Right cardiac atrium (tissue), 5 donors: ENCODE measurements around the gene NUP205. TPM values are rescaled to one million over a fixed set of nuclear protein-coding genes. Genes with fewer than 3 reads are reported as not detected.

Experiments
- ATAC-seq, 2 donors: fragments of 200-7000 bp; cut with Tn5 transposase; one replicate each; pipeline versions ENCODE4 v1.8.0 to v1.9.1; 2020; ENCODE audit warnings: moderate library complexity in 2 of 2, mild to moderate bottlenecking in 1 of 2
- DNase-seq, 3 donors: peaks; one replicate each; pipeline ENCODE4 v3.0.0-alpha.2; 2020
- H3K27ac ChIP-seq: one replicate; pipeline ENCODE4 v1.5.1; 2013; ENCODE audit warnings: mild to moderate bottlenecking, low read length, control low read depth, moderate library complexity
- H3K27me3 ChIP-seq: one replicate; pipeline ENCODE4 v1.6.1; 2013; ENCODE audit not compliant: control insufficient read depth, insufficient read depth
- H3K4me1 ChIP-seq: one replicate; pipeline ENCODE4 v1.6.1; 2013; ENCODE audit warnings: low read length; ENCODE audit not compliant: control insufficient read depth, insufficient read depth
- H3K4me3 ChIP-seq: one replicate; pipeline ENCODE4 v1.5.1; 2013; ENCODE audit warnings: low read length, control low read depth
- H3K9me3 ChIP-seq: one replicate; pipeline ENCODE4 v1.6.1; 2013; ENCODE audit warnings: low read length; ENCODE audit not compliant: control insufficient read depth
- WGBS: extraction: QIAGEN DNeasy Blood & Tissue Kit; methylation state at CpG from one replicate; pipeline ENCODE4 v1.1.7; 2013; 5-methylcytosine and 5-hydroxymethylcytosine counted together
- intact Hi-C, 4 donors: fragments of 100-400 bp; cut with DNase I; formaldehyde crosslinking; loops; one replicate each; pipeline versions ENCODE4 v1.11.0 to v1.14.0; 2022 to 2023
- polyA plus RNA-seq: library from polyadenylated mRNA; stranded (reverse); fragments of 200-250 nt; gene quantifications from one replicate; pipeline ENCODE4 v1.2.3, GENCODE V29; 2013
- total RNA-seq, 4 donors: library from RNA; stranded (reverse); fragmentation: NEBNext Ultra II Directional; extraction: Animal tissue kit (Norgen Biotek cat#: 25700); gene quantifications; one replicate each; pipeline ENCODE4 v1.2.1, GENCODE V29; 2021
- donor health status: healthy with polysubstance abuse.
- donor health status: DM: no; HTN: yes; CAD: no.
- donor health status: DM: no; HTN: no; CAD: no.
- donor health status: DM: no; HTN: yes; CAD: no; lungs with severe emphysema.
- donor health status: DM: yes; HTN: yes; CAD: no.

Gene NUP205
- total and polyA plus RNA-seq, 5 donors: 12.2 to 22.1 (median 17.9) TPM

DNA sequence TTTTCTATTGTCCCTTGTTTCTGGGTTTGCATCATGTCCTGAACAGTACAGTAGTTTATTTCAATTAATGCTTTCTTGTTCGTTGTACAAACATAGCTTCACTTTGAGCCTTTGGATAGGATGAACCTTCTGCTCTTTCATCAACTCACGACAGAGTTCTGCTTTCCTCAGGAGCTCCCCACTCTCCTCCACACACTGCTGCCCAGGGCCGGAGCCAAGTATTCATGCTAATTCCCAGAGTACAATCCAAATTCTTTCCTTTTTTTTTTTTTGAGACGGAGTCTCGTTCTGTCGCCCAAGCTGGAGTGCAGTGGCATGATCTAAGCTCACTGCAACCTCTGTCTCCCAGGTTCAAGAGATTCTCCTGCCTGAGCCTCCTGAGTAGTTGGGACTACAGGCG is 7.5 kb upstream of the NUP205 start:
- Histone ChIP-seq H3K4me3 (no peak overlapping the region), H3K9me3 (no peaks in the 10 kb centered on the region), H3K27me3 (no peaks in the 10 kb centered on the region), H3K27ac (no peak overlapping the region), H3K4me1 (no peaks in the 10 kb centered on the region)
- ATAC-seq (no peak), DNase-seq (no peak)
- intact Hi-C loops: no loop called here
- 65% methylated on average over 7 of the region's 7 CpGs for WGBS

DNA sequence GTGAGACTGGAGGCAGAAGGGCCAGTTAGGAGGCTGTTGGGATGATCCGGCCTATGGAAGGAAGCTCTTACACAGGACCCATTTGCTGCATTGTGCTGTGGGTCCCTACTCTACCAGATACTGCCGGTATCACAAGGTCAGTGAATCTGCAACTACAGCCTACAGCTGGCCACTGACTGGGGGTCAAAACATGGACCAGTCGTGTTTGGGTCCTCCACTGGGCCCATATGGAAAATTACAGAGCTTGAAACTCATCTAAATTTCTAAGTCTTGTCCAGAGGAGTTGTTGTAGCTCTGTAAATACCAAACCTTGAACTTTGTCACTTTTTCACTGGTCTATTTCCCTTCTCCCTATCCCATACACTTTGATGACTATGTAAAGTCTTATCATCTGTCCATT is 5.6 kb upstream of the NUP205 start:
- no peak overlapping the region for H3K27ac ChIP-seq
- no peaks in the 10 kb centered on the region for H3K27me3 ChIP-seq
- H3K4me1 ChIP-seq: no peaks in the 10 kb centered on the region
- intact Hi-C loops: no loop called here
- no peak overlapping the region for H3K4me3 ChIP-seq
- no peak for DNase-seq
- ATAC-seq: no peak
- H3K9me3 ChIP-seq: no peaks in the 10 kb centered on the region
- WGBS: 50% methylated on average over 3 of the region's 3 CpGs

GRCh38 chr7:135553346-135553745 is 4.4 kb upstream of the NUP205 start:
- no peaks in the 10 kb centered on the region for H3K9me3 ChIP-seq
- H3K4me1 ChIP-seq: no peaks in the 10 kb centered on the region
- WGBS: 80% methylated on average over 3 of the region's 3 CpGs
- H3K27ac ChIP-seq: no peak overlapping the region
- no peak overlapping the region for H3K4me3 ChIP-seq
- ATAC-seq (no peak), DNase-seq (no peak)
- intact Hi-C loops: no loop called here
- no peaks in the 10 kb centered on the region for H3K27me3 ChIP-seq

DNA sequence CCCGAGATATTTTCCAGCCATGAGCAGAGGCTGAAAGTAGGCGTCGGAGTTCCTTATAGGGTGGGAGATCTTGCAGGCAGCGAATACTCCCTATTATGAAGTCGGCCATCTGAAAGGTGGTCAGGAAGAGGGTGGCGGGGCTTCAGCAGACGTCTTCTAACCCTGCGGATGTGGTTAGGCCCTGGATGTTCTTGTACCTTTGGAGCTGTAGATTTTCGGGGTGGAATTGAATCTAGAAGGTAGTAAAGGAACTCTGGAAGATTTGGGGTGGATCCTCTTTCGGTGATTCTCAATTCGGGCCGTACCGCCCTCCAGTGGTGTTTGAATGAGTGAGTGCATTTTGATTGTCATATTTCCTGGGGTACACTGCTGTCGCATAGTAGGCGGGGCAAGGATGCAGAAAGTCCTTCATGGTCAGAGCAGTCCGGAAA is 635 bp downstream of the NUP205 start:
- intact Hi-C loops: loop anchor here (2.0 to 5.0 kb wide), 3 partner anchors 46 to 278 kb away; no protein-coding TSS in a partner anchor
- peak in 2 of 3 donors; percentile 55 to 72 for DNase-seq
- Histone ChIP-seq H3K27me3 (no peaks in the 10 kb centered on the region), H3K4me1 (peaks cover 2% of the 10 kb centered on the region), H3K9me3 (no peaks in the 10 kb centered on the region), H3K4me3 (peak overlapping the region; percentile 80), H3K27ac (peak overlapping the region; percentile 100)
- under 1% methylated on average over 16 of the region's 16 CpGs for WGBS
- peak; percentile 73 to 78 for ATAC-seq

DNA sequence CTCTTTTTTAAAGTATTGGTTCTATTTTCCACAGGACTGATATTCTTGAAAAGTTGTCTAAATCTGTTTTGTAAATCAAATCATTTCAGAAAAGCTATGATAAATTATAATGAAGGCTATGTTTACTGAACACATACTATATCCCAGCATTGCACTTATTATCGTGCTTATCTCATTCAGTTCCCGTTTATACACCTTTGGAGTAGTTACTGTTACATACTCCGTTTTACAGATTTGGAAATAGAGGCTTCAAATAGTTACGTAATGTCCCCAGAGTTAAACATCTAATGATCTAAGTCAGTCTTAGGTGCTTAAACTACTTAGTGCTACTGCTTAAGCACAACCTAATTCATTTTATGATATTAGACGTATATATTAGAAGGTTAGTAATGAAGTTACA is 1.2 kb downstream of the NUP205 start:
- Histone ChIP-seq H3K4me3 (peak overlapping the region; percentile 80), H3K27ac (no peak overlapping the region), H3K27me3 (no peaks in the 10 kb centered on the region), H3K4me1 (peaks cover 2% of the 10 kb centered on the region), H3K9me3 (no peaks in the 10 kb centered on the region)
- ATAC-seq (no peak), DNase-seq (no peak)
- 51% methylated on average over 5 of the region's 5 CpGs for WGBS
- intact Hi-C loops: loop anchor here (2.0 to 5.0 kb wide), 3 partner anchors 46 to 278 kb away; no protein-coding TSS in a partner anchor

DNA sequence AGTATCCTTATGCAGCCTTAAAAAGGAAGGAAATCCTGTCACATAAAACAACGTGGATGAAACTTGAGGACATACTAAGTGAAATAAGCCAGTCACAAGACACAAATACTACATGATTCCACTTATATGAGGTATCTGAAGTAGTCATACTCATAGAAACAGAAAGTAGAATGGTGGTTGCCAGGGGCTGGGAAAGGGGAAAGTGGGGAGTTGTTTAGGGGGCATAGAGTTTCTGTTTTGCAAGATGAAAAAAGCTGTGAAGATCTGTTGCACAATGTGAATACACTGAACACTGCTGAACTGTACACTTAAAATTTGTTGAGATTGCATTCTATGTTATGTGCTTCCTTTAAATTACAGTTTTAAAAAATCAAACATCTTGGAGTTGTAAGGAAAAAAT is 2.9 kb downstream of the NUP205 start:
- Histone ChIP-seq H3K27ac (no peak overlapping the region), H3K4me1 (peaks cover 2% of the 10 kb centered on the region), H3K9me3 (no peaks in the 10 kb centered on the region), H3K27me3 (no peaks in the 10 kb centered on the region), H3K4me3 (no peak overlapping the region)
- ATAC-seq: no peak
- no peak for DNase-seq
- 41% methylated on average over 1 of the region's 1 CpG for WGBS
- intact Hi-C loops: no loop called here

- whole genome bisulfite sequencing: 93% methylated on average over 8 of the region's 8 CpGs
- Histone ChIP-seq H3K27me3 (no peaks in the 10 kb centered on the region), H3K27ac (no peak overlapping the region), H3K9me3 (no peaks in the 10 kb centered on the region), H3K4me1 (peaks cover 2% of the 10 kb centered on the region), H3K4me3 (no peak overlapping the region)
- DNase-seq (no peak), ATAC-seq (no peak)
- intact Hi-C loops: no loop called here
Measured at GRCh38 chr7:135562720-135563119, 5.0 kb downstream of the NUP205 start.

- intact Hi-C loops: no loop called here
- DNase-seq (no peak), ATAC-seq (no peak)
- no peaks in the 10 kb centered on the region for H3K27me3 ChIP-seq
- H3K27ac ChIP-seq: no peak overlapping the region
- no peaks in the 10 kb centered on the region for H3K9me3 ChIP-seq
- WGBS: 83% methylated on average over 3 of the region's 3 CpGs
- H3K4me3 ChIP-seq: no peak overlapping the region
- no peaks in the 10 kb centered on the region for H3K4me1 ChIP-seq
Measured at GRCh38 chr7:135571834-135572233, 14.1 kb downstream of the NUP205 start.

DNA sequence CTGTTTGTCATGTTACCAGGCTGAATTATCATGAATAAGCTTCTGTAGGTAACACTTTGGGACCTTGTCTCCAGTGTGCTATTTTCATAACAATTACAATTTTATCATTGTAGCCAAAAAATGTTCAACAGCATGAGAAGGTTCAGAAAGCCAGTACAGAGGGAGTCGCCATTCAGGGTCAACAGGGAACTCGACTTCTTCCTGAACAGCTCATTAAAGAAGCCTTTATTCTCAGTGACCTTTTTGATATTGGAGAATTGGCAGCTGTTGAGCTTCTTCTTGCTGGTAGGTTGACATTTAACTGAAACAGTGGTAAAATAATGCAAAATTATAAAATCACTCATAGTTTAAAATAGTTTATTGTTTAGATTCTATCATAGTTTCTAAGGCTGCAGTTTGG is 15.8 kb downstream of the NUP205 start:
- ATAC-seq: no peak
- DNase-seq: no peak
- Histone ChIP-seq H3K27me3 (no peaks in the 10 kb centered on the region), H3K9me3 (no peaks in the 10 kb centered on the region), H3K27ac (no peak overlapping the region), H3K4me3 (no peak overlapping the region), H3K4me1 (no peaks in the 10 kb centered on the region)
- 63% methylated on average over 2 of the region's 2 CpGs for WGBS
- intact Hi-C loops: no loop called here

GRCh38 chr7:135575296-135575695 is 17.6 kb downstream of the NUP205 start:
- no peak for DNase-seq
- Histone ChIP-seq H3K27ac (no peak overlapping the region), H3K27me3 (no peaks in the 10 kb centered on the region), H3K4me1 (no peaks in the 10 kb centered on the region), H3K9me3 (no peaks in the 10 kb centered on the region), H3K4me3 (no peak overlapping the region)
- ATAC-seq: no peak
- intact Hi-C loops: no loop called here
- WGBS: 98% methylated on average over 4 of the region's 4 CpGs

DNA sequence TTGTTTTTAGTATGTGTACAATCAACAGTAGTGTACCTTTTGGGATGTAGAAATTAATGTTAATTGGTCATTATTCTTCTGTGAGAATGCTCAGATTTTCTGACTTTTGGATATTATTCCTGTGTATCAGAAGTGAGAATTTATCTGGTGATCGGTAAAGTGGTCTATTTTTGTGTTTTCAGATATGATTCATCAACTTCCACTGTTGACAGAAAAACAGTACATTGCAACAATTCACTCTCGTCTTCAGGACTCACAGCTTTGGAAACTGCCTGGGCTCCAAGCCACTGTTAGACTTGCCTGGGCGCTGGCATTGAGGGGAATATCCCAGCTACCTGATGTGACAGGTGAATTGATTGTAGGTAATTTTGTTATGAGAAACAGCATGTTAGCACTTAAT is 20.9 kb downstream of the NUP205 start:
- no peak overlapping the region for H3K27ac ChIP-seq
- no peaks in the 10 kb centered on the region for H3K9me3 ChIP-seq
- WGBS: 80% methylated on average over 3 of the region's 3 CpGs
- H3K4me1 ChIP-seq: no peaks in the 10 kb centered on the region
- no peak for DNase-seq
- no peak overlapping the region for H3K4me3 ChIP-seq
- intact Hi-C loops: no loop called here
- ATAC-seq: no peak
- no peaks in the 10 kb centered on the region for H3K27me3 ChIP-seq
